ENCODE results near the gene SHISA5. TPM values are rescaled to one million over a fixed set of nuclear protein-coding genes. Genes with fewer than 3 reads are reported as not detected.

Gene SHISA5
- total and polyA plus RNA-seq, 2 of the 8 experiments (the other 6 are each of a cell fraction or from before 2014, with no cell fraction given), result 196 to 315 TPM

DNA sequence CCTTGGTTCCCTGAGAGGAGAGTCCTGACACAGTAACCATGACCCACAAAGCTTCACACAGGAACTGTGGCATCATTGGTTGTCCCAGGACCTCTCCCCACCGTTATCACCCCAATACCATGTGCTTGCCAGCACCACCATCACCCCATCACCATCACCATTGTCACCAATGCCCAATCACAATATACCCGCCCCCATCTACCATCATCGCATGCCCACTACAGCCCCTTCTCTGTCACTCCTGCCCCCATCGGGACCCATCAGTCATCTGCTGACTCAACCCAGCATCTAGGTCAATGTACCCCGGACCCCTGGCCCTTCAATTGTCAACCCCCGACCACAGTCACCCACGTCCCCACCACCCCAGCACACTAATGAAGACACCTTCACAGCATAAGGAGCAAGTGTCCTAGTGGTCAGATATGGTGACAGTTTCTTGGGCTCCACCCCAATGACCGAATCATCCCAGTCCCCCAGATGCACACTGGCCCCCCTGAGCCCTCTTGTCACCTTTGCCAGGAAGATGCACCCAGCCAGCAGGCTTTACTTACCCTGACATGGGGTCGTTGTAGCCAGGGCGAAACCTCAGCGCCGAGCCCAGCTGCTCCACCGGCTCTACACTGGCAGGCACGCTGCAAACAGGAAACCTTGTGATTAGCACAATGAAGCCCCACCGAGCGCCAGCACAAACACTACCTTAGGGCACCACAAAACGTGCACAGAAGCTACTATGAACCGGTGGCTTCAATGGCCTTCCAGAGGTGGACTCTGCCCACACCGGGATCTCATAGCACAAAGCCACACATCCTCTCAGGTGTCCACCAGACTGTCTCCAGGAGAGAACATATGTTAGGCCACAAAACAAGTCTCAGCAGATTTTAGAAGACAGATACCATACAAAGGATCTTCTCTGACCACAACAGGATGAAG is 25.1 kb downstream of the SHISA5 start:
- TF ChIP-seq RFX5 (IDR thresholded peaks at IDR 0.05; ENCODE audit: borderline replicate concordance, low read depth, low read length) (no peak), BACH1 (IDR thresholded peaks at IDR 0.05; ENCODE audit: low read length) (no peak)
- Histone ChIP-seq H3K9me3 (ENCODE audit: insufficient read depth in 2 of 2, low read depth in 1 of 2, low read length in 1 of 2) (no peaks in the 10 kb centered on the region), H3K27ac (ENCODE audit: low read depth, low read length) (no peak overlapping the region), H3K9ac (replicated peaks in 1 of 4; ENCODE audit: extremely low read depth in 1 of 4, low read depth in 3 of 4, low read length in 3 of 4) (no peak overlapping the region), H2BK5ac (ENCODE audit: low read depth, low read length) (0 out of 2 replicates have a peak overlapping the region, but pooled peaks have one; percentile 3), H3K36me3 (ENCODE audit: control insufficient read depth in 2 of 4, insufficient read depth in 4 of 4, low read length in 3 of 4) (no peaks in the 10 kb centered on the region), H3K79me1 (ENCODE audit: low read depth, low read length) (no peaks in the 10 kb centered on the region), H3K56ac (replicated peaks; ENCODE audit: insufficient read length, low read depth, low read length) (no peak overlapping the region), H4K91ac (replicated peaks; ENCODE audit: insufficient read length, low read length) (peak overlapping the region; percentile 31), H3K18ac (ENCODE audit: extremely low read depth, low read length) (no peak overlapping the region), H3K23ac (ENCODE audit: insufficient read length) (no peak overlapping the region), H3K27me3 (replicated peaks in 1 of 4; ENCODE audit: control insufficient read depth in 3 of 4, extremely low read depth in 1 of 4, insufficient read depth in 3 of 4, low read length in 3 of 4) (no peaks in the 10 kb centered on the region), H3K4ac (replicated peaks; ENCODE audit: insufficient read length, low read depth, low read length) (no peak overlapping the region), H3K4me3 (ENCODE audit: extremely low read depth in 1 of 4, insufficient read depth in 2 of 4, low read depth in 3 of 4, low read length in 4 of 4) (no peak overlapping the region), H3K14ac (ENCODE audit: insufficient read length) (no peak overlapping the region), H2AFZ (ENCODE audit: low read length) (no peak overlapping the region), H3K4me1 (replicated peaks in 1 of 4; ENCODE audit: control insufficient read depth in 3 of 4, insufficient read depth in 4 of 4, low read length in 3 of 4) (peaks cover 0 to 17% (median 12%) of the 10 kb centered on the region in 4 experiments; a peak in 6 of 7 replicates), H3K4me2 (ENCODE audit: insufficient read depth in 1 of 2, low read depth in 2 of 2, low read length in 2 of 2) (no peak overlapping the region), H2AK5ac (ENCODE audit: low read depth, low read length) (no peak overlapping the region), H4K20me1 (replicated peaks in 1 of 2; ENCODE audit: control insufficient read depth in 1 of 2, insufficient read depth in 2 of 2, low read length in 2 of 2) (no peaks in the 10 kb centered on the region), H4K5ac (ENCODE audit: insufficient read length, low read depth, low read length) (no peak overlapping the region), H3K79me2 (ENCODE audit: control insufficient read depth in 1 of 2, insufficient read depth in 2 of 2, low read length in 2 of 2) (no peaks in the 10 kb centered on the region), H4K8ac (ENCODE audit: extremely low read depth, insufficient read depth, low read length) (no peak overlapping the region; the same call in 1 of the 2 replicates), H2BK15ac (ENCODE audit: low read length) (peak overlapping the region; percentile 40; the same call in 1 of the 2 replicates), H2BK120ac (replicated peaks; ENCODE audit: low read depth, low read length) (peak overlapping the region; percentile 64), H2BK20ac (ENCODE audit: low read length) (no peak overlapping the region), H2BK12ac (ENCODE audit: low read depth, low read length) (0 out of 2 replicates have a peak overlapping the region, but pooled peaks have one; percentile 9), H3K23me2 (ENCODE audit: low read depth, low read length) (no peaks in the 10 kb centered on the region; the same call in 1 of the 2 replicates)
- CTCF ChIA-PET (ENCODE audit: partially characterized antibody), result interaction anchor here (1.3 to 21.5 kb wide), 4 partner anchors 29 to 70 kb away, joined by 3 to 251 read pairs (median 25); partner anchors contain the start of gene SHISA5
- FAIRE-seq (no peak), DNase-seq (ENCODE audit: low read depth in 1 of 2, low spot score in 2 of 2) (no peak)
- 89% methylated on average over 19 of the region's 19 CpGs; no CpG with 5 or more reads in 1 of the 2 experiments for WGBS, 2 experiments (ENCODE audit: extremely low coverage in 1 of 2, insufficient coverage in 1 of 2, insufficient read length in 1 of 2, insufficient replicate concordance in 2 of 2, low coverage in 1 of 2, low lambda C conversion rate in 2 of 2, missing lambda C conversion rate in 1 of 2)
- POLR2A ChIA-PET (ENCODE audit: partially characterized antibody), result interaction anchor here (7.6 kb wide), 1 partner anchor 15 kb away, joined by 83 read pairs; a partner anchor contains a TSS

Measured in H1 (cell line).